RWPE1 (cell line): ENCODE data around the gene MYL4.

Experiments
- CTCF ChIA-PET: fragments of 350-600 bp; sonication (Branson Sonifier 250); formaldehyde crosslinking; extraction: SDS; loops from one replicate; lab custom pipeline; 2021; lab: Yijun Ruan, JAX
- POLR2A ChIA-PET: fragments of 400-600 bp; formaldehyde crosslinking; extraction: SDS; loops from one replicate; lab custom pipeline; 2020; ENCODE audit warnings: antibody characterized with exemption; ENCODE audit not compliant: low non-redundant PET; lab: Yijun Ruan, JAX
- DNase-seq: peaks from one replicate; pipeline ENCODE4 v3.0.0; 2012; ENCODE audit warnings: low spot score
- H3K27ac ChIP-seq: fragments of 450-650 bp; 2 replicates; pipeline ENCODE4 v1.5.1; 2017
- CTCF ChIP-seq: fragments of 450-650 bp; conservative IDR thresholded peaks from 2 replicates; pipeline ENCODE4 v1.5.1; 2017; ENCODE audit warnings: low read depth, mild to moderate bottlenecking

MYL4 gene

GRCh38 chr17:47192554-47192953 lies 16.6 kb upstream of the MYL4 start:
- DNase-seq, result no peak
- no peak overlapping the region for H3K27ac ChIP-seq

GRCh38 chr17:47193931-47194511 lies 15.1 kb upstream of the MYL4 start:
- TF ChIP-seq CTCF, result no peak
- no peak overlapping the region for H3K27ac ChIP-seq
- CTCF ChIA-PET, result no interaction called here
- no peak for DNase-seq
- POLR2A ChIA-PET, result interaction anchor here (0.6 kb wide), 1 partner anchor 1177 kb away, joined by 3 read pairs; no protein-coding TSS in a partner anchor

More at GRCh38 chr17:47192554-47192953, 16.6 kb upstream of the MYL4 start:
- POLR2A ChIA-PET, result no interaction called here
- no peak for TF ChIP-seq CTCF
- CTCF ChIA-PET, result no interaction called here

GRCh38 chr17:47197821-47198220 lies 11.3 kb upstream of the MYL4 start:
- POLR2A ChIA-PET, result no interaction called here
- H3K27ac ChIP-seq, result no peak overlapping the region
- no peak for TF ChIP-seq CTCF
- DNase-seq, result no peak
- CTCF ChIA-PET, result interaction anchor here (1.4 kb wide), 1 partner anchor 118 kb away, joined by 3 read pairs; no protein-coding TSS in a partner anchor

GRCh38 chr17:47199627-47200324 lies 9.4 kb upstream of the MYL4 start:
- ChIA-PET POLR2A (no interaction called here), CTCF (interaction anchor here (0.8 kb wide), 1 partner anchor 28 kb away, joined by 3 read pairs; no protein-coding TSS in a partner anchor)
- TF ChIP-seq CTCF, result no peak
- H3K27ac ChIP-seq, result no peak overlapping the region
- DNase-seq, result no peak

- POLR2A ChIA-PET, result no interaction called here
- no peak for TF ChIP-seq CTCF
These were observed 8.9 kb upstream of the MYL4 start for GRCh38 chr17:47200325-47200664.

GRCh38 chr17:47201166-47201565 lies 8.0 kb upstream of the MYL4 start:
- TF ChIP-seq CTCF, result no peak
- H3K27ac ChIP-seq, result no peak overlapping the region
- ChIA-PET CTCF (interaction anchor here (0.7 to 0.8 kb wide), 2 partner anchors 28 to 136 kb away, joined by 3 to 4 read pairs; no protein-coding TSS in a partner anchor), POLR2A (no interaction called here)
- DNase-seq, result no peak

More at GRCh38 chr17:47200325-47200664, 8.9 kb upstream of the MYL4 start:
- CTCF ChIA-PET, result interaction anchor here (0.8 kb wide), 1 partner anchor 29 kb away, joined by 3 read pairs; no protein-coding TSS in a partner anchor
- H3K27ac ChIP-seq, result no peak overlapping the region
- DNase-seq, result no peak
